OCI-LY3 (cell line): ENCODE data around the gene SEMA3C.

Experiments used
- CTCF ChIP-seq: fragments of 200-600, 300-600 bp; sonication (generic); IDR thresholded peaks from 2 replicates; pipeline ENCODE4 v1.5.1; 2014; ENCODE audit warnings: antibody characterized with exemption, low read length, low read depth
- EZH2phosphoT487 ChIP-seq: fragments of 200-600 bp; shearing (Covaris generic); IDR thresholded peaks from 2 replicates; pipeline ENCODE4 v1.6.1; 2018; ENCODE audit warnings: antibody characterized with exemption, mixed run types, low read depth

- no peak for TF ChIP-seq CTCF
- no peak for TF ChIP-seq EZH2phosphoT487
Observed at GRCh38 chr7:80879849-80880248, 39.0 kb downstream of the SEMA3C start.
